D721Med (cell line): ENCODE results near the gene CD74.

ENCODE experiments used
- DNase-seq: peaks from one replicate; pipeline ENCODE4 v3.0.0; 2011; ENCODE audit warnings: low spot score; ENCODE audit not compliant: insufficient read length
- FAIRE-seq: peaks from 2 replicates; lab custom pipeline; 2011; peaks lifted over from hg19 to GRCh38; lab: Jason Lieb, UNC
- TF ChIP-seq, protein P1 (sequence below): IDR thresholded peaks from 2 replicates; pipeline ENCODE4 v1.5.1; 2012; ENCODE audit warnings: mild to moderate bottlenecking, control low read depth; ENCODE audit not compliant: insufficient read depth; ENCODE audit errors: missing control alignments

Gene CD74

DNA sequence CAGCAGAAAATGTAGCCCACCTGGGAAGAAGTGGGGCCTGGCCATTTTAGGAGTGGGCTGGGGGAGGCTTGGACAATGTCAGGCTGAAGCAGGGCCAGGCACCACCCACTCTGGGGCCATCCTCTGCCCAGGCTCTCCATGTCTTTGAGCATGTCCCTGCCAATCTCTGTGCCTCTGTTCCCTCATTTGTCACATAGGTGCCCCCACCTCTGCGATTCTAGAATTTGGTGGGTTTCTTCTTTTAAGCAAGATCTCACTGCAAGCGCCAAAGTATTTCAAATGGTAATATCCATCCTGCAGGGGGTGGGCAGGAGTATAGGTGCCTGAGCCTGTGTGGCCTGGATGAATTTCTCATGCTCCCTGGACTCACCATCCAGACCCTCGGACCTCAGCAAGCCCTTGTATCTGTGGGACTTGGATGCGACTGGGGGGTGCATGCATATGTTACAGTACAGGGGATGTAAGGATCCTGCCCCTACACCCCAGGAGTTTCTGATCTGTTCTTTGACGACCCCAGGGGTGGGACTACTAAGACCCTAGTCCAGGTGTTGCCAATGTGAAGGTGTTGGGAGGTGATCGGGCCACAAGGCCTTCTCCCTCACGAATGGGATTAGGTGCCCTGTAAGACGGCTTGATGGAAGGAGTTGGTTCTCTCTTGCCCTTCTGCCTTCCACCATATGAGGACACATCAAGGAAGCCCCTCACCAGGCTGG, 4.3 kb downstream of the CD74 start:
- TF ChIP-seq, protein P1, sequence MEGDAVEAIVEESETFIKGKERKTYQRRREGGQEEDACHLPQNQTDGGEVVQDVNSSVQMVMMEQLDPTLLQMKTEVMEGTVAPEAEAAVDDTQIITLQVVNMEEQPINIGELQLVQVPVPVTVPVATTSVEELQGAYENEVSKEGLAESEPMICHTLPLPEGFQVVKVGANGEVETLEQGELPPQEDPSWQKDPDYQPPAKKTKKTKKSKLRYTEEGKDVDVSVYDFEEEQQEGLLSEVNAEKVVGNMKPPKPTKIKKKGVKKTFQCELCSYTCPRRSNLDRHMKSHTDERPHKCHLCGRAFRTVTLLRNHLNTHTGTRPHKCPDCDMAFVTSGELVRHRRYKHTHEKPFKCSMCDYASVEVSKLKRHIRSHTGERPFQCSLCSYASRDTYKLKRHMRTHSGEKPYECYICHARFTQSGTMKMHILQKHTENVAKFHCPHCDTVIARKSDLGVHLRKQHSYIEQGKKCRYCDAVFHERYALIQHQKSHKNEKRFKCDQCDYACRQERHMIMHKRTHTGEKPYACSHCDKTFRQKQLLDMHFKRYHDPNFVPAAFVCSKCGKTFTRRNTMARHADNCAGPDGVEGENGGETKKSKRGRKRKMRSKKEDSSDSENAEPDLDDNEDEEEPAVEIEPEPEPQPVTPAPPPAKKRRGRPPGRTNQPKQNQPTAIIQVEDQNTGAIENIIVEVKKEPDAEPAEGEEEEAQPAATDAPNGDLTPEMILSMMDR, result no peak
- DNase-seq (no peak), FAIRE-seq (no peak)

DNA sequence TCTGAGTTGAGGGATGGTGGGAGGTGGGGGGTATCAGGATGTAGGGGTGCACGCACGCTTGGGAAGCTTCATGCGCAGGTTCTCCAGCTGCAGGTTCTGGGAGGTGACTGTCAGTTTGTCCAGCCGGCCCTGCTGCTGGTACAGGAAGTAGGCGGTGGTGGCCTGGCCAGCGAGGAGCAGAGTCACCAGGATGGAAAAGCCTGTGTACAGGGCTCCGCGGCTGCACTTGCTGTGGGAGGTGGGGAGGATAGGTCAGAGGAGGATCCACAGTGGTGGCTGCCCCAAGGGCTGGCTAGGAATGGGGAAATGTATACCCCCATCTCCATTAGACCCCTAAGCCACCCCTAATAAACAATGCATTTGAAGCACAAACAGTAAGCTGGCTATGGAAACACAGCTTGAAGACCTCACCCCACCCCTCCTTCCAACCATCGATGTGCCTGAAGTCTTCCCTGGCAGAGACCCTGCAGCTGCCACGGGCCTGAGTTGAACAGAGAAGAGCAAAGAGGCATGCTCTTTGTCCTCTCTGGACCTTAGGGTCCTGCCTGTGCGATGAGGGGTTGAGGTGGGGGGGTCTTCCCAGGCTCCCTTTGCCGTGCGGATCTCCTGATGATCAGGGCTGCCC, 5.5 kb downstream of the CD74 start:
- FAIRE-seq (no peak), DNase-seq (no peak)
- TF ChIP-seq, protein P1, result no peak

DNA sequence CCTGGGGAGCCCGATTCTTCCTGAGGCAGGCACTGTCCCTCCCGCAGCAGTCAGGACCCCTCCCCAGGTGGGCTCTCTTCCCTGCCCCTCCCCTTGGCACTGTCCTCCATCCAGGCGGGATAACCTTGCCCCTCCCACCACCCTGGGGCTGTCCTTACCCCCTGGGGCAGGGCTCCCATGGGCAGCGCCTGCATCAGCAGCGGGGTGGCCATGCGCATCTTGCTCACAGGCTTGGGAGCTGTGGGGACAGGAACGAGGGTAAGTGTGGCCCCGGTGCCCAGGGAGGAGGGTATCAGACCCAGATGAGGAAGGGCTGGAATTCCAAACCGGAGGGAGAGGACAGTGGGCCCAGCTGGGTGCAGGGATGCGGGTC, 6.0 kb downstream of the CD74 start:
- TF ChIP-seq, protein P1, result no peak
- DNase-seq, result no peak
- FAIRE-seq, result no peak

DNA sequence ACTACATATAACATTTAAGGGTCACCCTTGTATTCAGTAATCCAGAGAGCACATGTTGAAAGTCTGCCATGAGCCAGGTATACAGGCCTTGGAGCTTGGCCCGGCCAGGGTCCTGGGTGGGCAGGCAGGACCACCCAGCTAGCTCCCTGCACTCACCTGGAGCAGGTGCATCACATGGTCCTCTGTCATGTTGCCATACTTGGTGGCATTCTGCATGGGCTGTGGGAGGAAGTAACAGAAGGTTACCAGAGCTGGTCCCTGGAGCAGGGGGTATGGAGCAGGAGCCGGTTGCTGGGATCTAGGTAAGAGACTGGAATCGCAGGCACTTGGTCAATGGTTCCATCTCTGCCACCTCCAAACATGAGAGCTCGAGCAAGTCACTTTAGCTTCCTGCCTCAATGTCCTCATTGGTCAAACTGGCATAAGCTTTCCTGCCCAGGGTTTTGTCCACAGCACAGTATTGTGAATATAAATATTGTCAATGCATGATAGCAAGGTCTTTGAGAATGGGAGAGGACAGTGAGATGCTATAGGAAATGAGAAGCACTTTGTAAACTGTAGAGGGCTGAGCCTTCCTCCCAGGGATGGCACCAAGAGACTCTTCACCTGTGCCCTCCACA, 6.5 kb downstream of the CD74 start:
- FAIRE-seq (no peak), DNase-seq (no peak)
- TF ChIP-seq, protein P1, result no peak

DNA sequence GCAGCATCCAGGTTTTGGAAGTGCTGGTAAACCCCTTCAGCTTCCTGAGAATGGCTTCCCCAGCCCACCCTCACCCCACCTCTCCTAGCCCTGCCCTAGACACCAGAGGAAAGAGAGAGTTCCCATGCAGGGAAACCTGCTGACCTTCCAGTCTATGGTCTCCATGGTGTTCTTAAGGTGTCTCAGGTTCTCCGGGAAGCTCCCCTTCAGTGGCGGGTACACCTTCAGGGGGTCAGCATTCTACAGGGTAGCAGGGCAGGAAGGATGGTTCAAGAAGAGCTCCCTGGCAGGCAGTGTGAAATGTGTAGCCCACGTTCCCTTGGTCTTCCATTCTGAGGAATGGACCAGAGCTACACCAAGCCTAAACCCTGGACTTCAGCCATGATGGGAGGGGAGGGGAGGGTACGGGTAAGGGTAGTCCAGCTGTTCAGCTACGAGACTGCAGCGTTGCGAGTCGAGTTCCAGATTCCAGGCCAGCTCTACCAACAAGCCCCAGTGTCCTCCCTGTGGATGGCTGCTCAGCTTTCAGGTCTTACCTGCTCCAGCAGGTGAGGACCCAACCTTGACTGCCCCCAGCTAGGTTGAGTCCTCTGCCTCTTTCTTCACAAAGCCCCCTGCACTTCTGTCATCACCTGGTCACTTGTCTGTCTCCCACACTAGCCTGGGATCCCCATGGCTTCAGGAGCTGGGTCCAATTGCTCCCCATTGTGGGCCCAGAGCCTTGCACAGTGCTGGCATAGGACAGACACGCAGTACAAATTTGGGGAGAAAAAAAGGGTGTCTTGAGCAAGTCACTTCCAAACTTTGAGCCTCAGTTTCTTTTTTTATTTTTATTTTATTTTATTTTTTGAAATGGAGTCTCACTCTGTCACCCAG, 7.5 kb downstream of the CD74 start:
- TF ChIP-seq, protein P1, result no peak
- no peak for FAIRE-seq
- DNase-seq, result no peak

DNA sequence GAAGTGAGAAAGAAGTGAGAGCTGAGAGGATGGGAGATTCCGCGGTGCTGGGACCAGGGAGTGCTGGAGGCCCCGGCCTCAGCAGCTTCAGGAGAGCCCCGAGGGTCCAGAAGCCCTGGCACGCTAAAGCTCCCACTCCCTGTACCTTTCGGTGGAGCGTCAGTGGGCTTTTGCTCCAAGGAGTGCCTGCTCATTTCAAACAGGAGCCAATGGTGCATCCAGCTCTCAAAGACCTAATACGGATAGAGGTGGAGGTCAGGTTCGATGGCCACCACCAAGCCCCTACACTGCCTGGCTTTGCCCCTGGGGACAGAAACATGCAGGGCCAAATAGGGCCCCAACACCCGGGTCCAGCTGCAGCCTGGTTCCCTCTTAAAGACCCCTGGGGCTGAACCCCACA, 8.2 kb downstream of the CD74 start:
- TF ChIP-seq, protein P1, result no peak
- DNase-seq (no peak), FAIRE-seq (no peak)
